HG02943 (cell line): ENCODE measurements around the gene CLTB.

Experiments used
- ATAC-seq: cut with Tn5 transposase; IDR thresholded peaks from one replicate; pipeline ENCODE4 v1.9.1; 2021; ENCODE audit warnings: mild to moderate bottlenecking, low read depth, moderate library complexity; ENCODE audit not compliant: unreplicated experiment

CLTB gene

GRCh38 chr5:176359658-176360057, 56.7 kb downstream of the CLTB start:
- no peak for ATAC-seq

- ATAC-seq: no peak
Observed at GRCh38 chr5:176356179-176356566, 60.2 kb downstream of the CLTB start.

GRCh38 chr5:176355400-176356178, 60.8 kb downstream of the CLTB start:
- ATAC-seq: no peak

- ATAC-seq: no peak
Observed at GRCh38 chr5:176353533-176353932, 62.8 kb downstream of the CLTB start.

- no peak for ATAC-seq
Observed at GRCh38 chr5:176352116-176352878, 64.0 kb downstream of the CLTB start.

GRCh38 chr5:176350416-176350815, 65.9 kb downstream of the CLTB start:
- ATAC-seq: no peak

GRCh38 chr5:176342766-176343458, 73.4 kb downstream of the CLTB start:
- ATAC-seq: no peak
